IPS DF 6.9 (cell line): ENCODE measurements around the gene PHOSPHO2.
"Not testable (repeated sequence)": the region's sequence is repeated elsewhere in the genome, so short reads cannot be mapped to it uniquely, and the experiment has no call there.

ENCODE experiments used
- DNase-seq: peaks from one replicate; pipeline ENCODE4 v3.0.0-alpha.2; 2013; ENCODE audit warnings: low read depth, low spot score
- H3K27ac ChIP-seq: one replicate; pipeline ENCODE4 v1.5.1; 2013; ENCODE audit warnings: low read length, control low read depth
- H3K27me3 ChIP-seq: 2 replicates; pipeline ENCODE4 v1.6.1; 2013; ENCODE audit warnings: mild to moderate bottlenecking, low read length; ENCODE audit not compliant: control insufficient read depth, insufficient read depth
- H3K36me3 ChIP-seq: 2 replicates; pipeline ENCODE4 v1.6.1; 2013; ENCODE audit warnings: low read length; ENCODE audit not compliant: control insufficient read depth, insufficient read depth
- H3K4me1 ChIP-seq: 2 replicates; pipeline ENCODE4 v1.6.1; 2013; ENCODE audit warnings: low read length; ENCODE audit not compliant: control insufficient read depth, insufficient read depth
- H3K4me3 ChIP-seq: 2 replicates; pipeline ENCODE4 v1.5.1; 2013; ENCODE audit warnings: mild to moderate bottlenecking, low read length
- H3K9me3 ChIP-seq: 2 replicates; pipeline ENCODE4 v1.6.1; 2013; ENCODE audit warnings: low read length, inconsistent platforms; ENCODE audit not compliant: control insufficient read depth, insufficient read depth
- WGBS: extraction: QIAGEN DNeasy Blood & Tissue Kit; methylation state at CpG from one replicate; pipeline ENCODE4 v1.1.7; 2013; ENCODE audit warnings: mixed read lengths, missing lambda C conversion rate; ENCODE audit not compliant: insufficient read length, insufficient coverage; 5-methylcytosine and 5-hydroxymethylcytosine counted together

Gene PHOSPHO2

DNA sequence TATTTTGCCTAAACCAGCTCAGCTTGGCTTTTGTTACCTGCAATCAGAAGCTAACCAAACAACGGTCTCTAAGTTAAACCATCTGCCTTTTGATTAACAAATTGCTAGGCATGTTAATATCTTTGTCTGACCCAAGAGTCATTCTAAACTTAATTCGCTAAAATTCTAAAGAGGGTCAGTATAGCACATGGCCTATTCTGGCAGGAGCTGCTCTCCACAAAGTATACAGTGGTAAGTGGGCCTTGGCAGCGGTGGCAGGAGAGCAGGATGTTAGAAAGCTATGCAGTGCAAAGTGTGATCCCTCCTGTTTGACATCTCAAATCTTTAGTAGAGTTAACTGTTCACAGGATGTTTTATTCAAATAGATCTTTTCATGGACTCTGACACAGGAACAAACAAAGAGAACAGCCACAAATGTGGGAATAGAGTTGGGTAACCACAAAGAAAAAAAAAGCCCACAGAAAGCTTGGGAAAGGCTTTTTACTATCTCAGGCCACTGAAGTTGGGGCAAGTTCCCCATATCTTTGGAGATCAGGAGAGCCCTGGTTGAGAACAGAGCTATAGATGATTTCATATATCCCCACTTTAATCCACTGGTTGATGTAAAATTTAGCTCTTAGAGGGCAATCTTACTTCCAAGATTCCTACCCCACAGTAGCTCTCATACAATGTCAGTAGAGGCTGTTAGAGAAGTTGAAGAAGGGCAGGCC is 10.7 kb upstream of the PHOSPHO2 start:
- Histone ChIP-seq H3K27me3 (no peaks in the 10 kb centered on the region), H3K36me3 (no peaks in the 10 kb centered on the region), H3K9me3 (no peaks in the 10 kb centered on the region; the same call in 1 of the 2 replicates), H3K4me1 (no peaks in the 10 kb centered on the region; the same call in 1 of the 2 replicates), H3K27ac (no peak overlapping the region), H3K4me3 (no peak overlapping the region)
- WGBS = no CpG with 5 or more reads among the region's 3 CpGs
- no peak for DNase-seq

DNA sequence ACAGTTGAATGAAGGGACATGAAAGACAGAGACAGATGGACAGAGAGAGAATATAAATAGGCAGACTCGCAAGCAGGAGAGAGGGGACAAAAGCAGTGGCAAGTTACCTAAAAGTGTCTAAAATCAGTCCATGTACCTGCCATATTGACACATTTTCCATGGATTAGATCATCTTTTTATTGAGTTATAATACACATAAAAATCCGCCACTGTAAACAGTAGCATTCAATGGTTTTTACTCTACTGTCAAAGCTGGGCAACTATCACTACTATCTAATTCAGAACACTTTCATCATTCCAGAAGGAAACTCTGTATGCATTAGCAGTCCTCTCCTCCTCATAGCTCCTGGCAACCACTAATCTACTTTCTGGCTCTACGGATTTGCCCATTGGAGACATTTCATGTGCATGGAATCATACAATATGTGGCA is 10.1 kb upstream of the PHOSPHO2 start:
- Histone ChIP-seq H3K4me3 (no peak overlapping the region), H3K27me3 (no peaks in the 10 kb centered on the region), H3K9me3 (no peaks in the 10 kb centered on the region; the same call in 1 of the 2 replicates), H3K27ac (no peak overlapping the region), H3K36me3 (no peaks in the 10 kb centered on the region), H3K4me1 (no peaks in the 10 kb centered on the region; the same call in 1 of the 2 replicates)
- WGBS = no CpG with 5 or more reads among the region's 3 CpGs
- no peak for DNase-seq

DNA sequence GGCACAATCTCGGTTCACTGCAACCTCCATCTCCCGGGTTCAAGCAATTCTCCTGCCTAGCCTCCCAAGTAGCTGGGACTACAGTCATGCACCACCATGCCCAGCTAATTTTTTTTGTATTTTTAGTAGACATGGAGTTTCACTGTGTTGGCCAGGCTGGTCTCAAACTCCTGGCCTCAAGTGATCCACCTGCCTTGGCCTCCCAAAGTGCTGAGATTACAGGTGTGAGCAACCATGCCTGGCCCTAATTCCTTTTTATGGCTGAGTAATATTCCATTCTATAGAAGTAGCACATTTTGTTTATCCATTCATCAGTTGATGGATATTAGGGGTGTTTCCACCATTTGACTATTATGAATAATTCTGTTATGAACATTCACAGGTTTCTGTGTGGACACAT is 9.6 kb upstream of the PHOSPHO2 start:
- H3K4me3 ChIP-seq, H3K27ac ChIP-seq, H3K27me3 ChIP-seq, DNase-seq, H3K9me3 ChIP-seq, H3K4me1 ChIP-seq, H3K36me3 ChIP-seq: not testable (repeated sequence)
- no CpG with 5 or more reads among the region's 2 CpGs for WGBS

DNA sequence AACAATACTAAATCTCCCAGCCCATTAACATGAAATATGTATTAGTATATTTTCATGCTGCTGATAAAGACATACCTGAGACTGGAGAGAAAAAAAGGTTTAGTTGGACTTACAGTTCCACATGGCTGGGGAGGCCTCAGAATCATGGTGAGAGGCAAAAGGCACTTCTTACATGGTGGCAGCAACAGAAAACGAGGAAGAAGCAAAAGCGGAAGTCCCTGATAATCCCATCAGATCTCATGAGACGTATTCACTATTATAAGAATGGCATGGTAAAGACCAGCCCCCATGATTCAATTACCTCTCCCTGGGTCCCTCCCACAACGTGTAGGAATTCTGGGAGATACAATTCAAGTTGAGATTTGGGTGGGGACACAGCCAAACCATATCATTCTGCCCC is 7.4 kb upstream of the PHOSPHO2 start:
- whole genome bisulfite sequencing = no CpG with 5 or more reads among the region's 4 CpGs
- H3K27ac ChIP-seq, H3K27me3 ChIP-seq, H3K36me3 ChIP-seq, H3K4me3 ChIP-seq, H3K4me1 ChIP-seq, DNase-seq, H3K9me3 ChIP-seq: not testable (repeated sequence)

DNA sequence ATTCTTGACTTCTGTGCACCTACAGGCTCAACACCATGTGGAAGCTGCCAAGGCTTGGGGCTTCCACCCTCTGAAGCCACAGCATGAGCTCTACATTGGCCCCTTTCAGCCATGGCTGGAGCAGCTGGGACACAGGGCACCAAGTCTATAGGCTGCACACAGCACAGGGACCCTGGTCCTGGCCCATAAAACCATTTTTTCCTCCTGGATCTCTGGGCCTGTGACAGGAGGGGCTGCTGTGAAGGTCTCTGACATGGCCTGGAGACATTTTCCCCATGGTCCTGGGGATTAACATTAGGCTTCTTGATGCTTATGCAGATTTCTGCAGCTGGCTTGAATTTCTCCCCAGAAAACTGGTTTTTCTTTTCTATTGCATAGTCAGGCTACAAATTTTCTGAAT is 6.3 kb upstream of the PHOSPHO2 start:
- H3K36me3 ChIP-seq, H3K27me3 ChIP-seq, DNase-seq, H3K4me1 ChIP-seq, H3K4me3 ChIP-seq, H3K9me3 ChIP-seq, H3K27ac ChIP-seq: not testable (repeated sequence)

DNA sequence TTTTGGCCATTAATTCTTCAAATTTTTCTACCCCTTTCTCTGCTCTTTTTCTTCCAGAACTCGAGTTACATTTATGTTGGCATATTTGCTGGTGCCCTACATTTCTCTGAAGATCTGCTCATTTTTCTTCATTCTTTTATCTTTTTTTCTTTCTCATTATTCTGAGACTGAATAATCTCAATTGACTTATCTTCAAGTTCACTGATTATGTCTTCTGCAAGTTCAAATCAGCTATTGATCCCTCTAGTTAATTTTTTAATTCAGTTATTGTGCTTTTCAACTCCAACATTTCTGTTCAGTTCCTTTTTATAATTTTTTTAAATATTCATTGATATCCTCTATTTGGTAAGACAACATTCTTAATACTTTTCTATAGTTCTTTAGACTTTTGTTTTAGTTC is 3.3 kb upstream of the PHOSPHO2 start:
- Histone ChIP-seq H3K9me3 (no peaks in the 10 kb centered on the region; the same call in 1 of the 2 replicates), H3K36me3 (no peaks in the 10 kb centered on the region), H3K4me3 (no peak overlapping the region), H3K27me3 (no peaks in the 10 kb centered on the region), H3K27ac (no peak overlapping the region), H3K4me1 (no peaks in the 10 kb centered on the region)
- no CpG with 5 or more reads among the region's 1 CpG for WGBS
- no peak for DNase-seq

DNA sequence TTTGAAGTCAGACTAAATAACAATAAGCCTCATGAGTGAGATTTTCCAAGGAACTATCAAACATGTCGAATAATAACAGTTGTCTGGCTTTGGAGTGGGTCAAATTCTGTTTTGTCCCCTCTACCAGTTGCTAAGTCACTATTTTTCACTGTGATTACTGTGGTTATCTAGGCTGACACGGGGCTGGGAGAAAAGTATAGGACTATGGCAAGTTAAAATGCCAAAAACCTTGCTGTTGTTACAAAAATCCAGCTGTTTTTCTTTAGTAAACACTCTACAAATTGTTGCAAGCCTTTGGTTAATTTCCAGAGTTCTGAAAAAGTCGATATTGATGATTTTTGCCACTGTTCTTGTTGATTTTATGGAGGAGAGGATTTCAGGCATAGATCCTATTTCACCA is 1.6 kb upstream of the PHOSPHO2 start:
- H3K36me3 ChIP-seq = no peaks in the 10 kb centered on the region
- no peaks in the 10 kb centered on the region for H3K9me3 ChIP-seq
- no peak for DNase-seq
- no CpG with 5 or more reads among the region's 3 CpGs for WGBS
- no peak overlapping the region for H3K27ac ChIP-seq
- no peaks in the 10 kb centered on the region for H3K27me3 ChIP-seq
- H3K4me3 ChIP-seq = no peak overlapping the region
- H3K4me1 ChIP-seq = no peaks in the 10 kb centered on the region

DNA sequence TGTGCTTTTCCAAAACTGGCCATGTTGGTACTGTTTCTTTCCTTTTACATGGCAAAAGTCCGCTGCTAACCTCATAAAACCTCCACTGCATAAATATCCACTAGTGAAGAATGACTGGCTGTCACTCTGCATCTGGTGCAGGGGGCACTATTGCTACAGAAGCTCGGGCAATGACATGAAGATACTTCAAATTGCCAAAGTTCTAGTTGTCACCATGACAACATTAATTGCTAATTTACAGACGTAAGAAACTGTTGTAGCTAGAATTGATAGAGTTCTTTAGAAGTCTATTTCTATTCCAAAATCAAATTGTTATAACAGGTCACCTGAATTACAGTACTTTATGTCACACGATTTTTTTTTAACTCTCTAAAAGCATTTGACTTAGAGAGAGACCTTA is 909 bp upstream of the PHOSPHO2 start:
- Histone ChIP-seq H3K4me1 (no peaks in the 10 kb centered on the region), H3K9me3 (no peaks in the 10 kb centered on the region), H3K27ac (no peak overlapping the region), H3K27me3 (no peaks in the 10 kb centered on the region), H3K36me3 (no peaks in the 10 kb centered on the region), H3K4me3 (no peak overlapping the region)
- no peak for DNase-seq
- no CpG with 5 or more reads among the region's 4 CpGs for WGBS

DNA sequence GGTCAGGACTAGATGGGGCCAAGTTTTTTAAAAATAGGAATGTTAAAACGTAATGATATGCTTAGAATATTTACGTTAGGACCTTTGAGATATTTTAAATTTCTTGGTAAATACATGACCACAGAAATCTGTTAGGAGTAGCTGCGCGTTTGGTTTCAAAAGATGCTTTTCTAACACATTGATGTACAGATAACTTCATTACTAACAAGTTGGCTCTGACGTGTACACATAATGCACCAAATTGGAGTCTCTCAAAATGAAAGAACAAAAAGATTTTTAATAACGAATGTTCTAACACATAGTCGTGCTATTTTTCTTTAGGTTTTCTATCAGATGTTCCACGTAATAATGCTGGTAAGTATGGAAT is 608 bp downstream of the PHOSPHO2 start:
- no peaks in the 10 kb centered on the region for H3K9me3 ChIP-seq
- no peak for DNase-seq
- peak overlapping the region; percentile 84; the same call in 1 of the 2 replicates for H3K4me3 ChIP-seq
- H3K27ac ChIP-seq = no peak overlapping the region
- WGBS = no CpG with 5 or more reads among the region's 8 CpGs
- no peaks in the 10 kb centered on the region for H3K4me1 ChIP-seq
- no peaks in the 10 kb centered on the region for H3K27me3 ChIP-seq
- no peaks in the 10 kb centered on the region for H3K36me3 ChIP-seq

DNA sequence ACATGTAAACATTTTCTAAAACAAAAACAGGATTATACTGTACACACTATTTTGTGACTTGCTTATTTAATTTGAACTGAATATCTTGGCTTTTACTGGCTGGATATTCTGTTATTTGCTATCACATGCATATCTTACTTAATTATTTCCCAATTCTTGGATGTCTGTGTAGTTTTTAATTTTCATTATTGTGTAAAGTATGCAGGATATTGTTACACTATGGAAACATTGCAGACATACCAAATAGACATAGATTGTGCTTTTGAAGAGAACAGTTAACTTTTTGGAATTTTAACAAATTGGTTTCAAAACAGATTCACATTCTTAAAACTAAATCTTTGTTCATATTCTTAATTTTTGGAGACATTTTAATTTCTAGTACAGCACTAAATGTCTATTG is 2.1 kb downstream of the PHOSPHO2 start:
- no peak for DNase-seq
- H3K4me1 ChIP-seq = no peaks in the 10 kb centered on the region
- no peaks in the 10 kb centered on the region for H3K27me3 ChIP-seq
- no peak overlapping the region for H3K27ac ChIP-seq
- no peaks in the 10 kb centered on the region for H3K36me3 ChIP-seq
- no peaks in the 10 kb centered on the region for H3K9me3 ChIP-seq
- no peak overlapping the region for H3K4me3 ChIP-seq

DNA sequence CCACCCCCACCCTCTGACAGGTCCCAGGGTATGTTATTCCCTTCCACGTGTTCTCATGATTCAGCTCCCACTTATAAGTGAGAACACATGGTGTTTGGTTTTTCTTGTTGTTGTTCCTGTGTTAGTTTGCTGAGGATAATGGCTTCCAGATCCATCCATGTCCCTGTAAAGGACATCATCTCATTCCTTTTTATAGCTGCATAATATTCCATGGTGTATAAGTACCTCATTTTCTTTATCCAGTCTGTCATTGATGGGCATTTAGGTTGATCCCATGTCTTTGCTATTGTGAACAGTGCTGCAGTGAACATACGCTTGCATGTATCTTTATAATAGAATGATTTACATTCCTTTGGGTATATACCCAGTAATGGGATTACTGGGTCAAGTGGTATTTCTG is 4.9 kb downstream of the PHOSPHO2 start:
- H3K27me3 ChIP-seq, H3K27ac ChIP-seq, H3K4me3 ChIP-seq, H3K9me3 ChIP-seq, DNase-seq, H3K4me1 ChIP-seq, H3K36me3 ChIP-seq: not testable (repeated sequence)
- WGBS = no CpG with 5 or more reads among the region's 2 CpGs
